ENCODE data around the gene ESR1.

DNA sequence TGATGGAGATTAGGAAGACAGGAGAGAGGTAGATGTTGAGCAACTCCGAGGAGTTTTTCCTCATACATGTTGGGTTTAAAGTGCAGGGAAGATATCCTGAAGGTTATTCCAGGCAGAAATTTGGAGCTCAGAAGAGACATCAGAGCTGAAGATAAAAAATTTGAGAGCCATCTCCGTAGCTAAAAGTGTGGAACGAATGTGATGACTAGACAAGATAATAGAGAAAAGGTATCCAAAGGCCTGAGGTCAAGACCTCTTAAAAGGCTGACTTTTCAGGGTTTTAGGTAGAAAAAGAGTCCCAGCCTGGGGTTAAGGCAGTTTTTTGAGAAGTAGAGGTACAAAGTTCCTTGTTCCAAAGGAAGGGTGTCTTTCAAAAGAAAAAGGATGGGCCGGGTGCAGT lies 214.8 kb downstream of the ESR1 start:
- TF ChIP-seq, protein P1, sequence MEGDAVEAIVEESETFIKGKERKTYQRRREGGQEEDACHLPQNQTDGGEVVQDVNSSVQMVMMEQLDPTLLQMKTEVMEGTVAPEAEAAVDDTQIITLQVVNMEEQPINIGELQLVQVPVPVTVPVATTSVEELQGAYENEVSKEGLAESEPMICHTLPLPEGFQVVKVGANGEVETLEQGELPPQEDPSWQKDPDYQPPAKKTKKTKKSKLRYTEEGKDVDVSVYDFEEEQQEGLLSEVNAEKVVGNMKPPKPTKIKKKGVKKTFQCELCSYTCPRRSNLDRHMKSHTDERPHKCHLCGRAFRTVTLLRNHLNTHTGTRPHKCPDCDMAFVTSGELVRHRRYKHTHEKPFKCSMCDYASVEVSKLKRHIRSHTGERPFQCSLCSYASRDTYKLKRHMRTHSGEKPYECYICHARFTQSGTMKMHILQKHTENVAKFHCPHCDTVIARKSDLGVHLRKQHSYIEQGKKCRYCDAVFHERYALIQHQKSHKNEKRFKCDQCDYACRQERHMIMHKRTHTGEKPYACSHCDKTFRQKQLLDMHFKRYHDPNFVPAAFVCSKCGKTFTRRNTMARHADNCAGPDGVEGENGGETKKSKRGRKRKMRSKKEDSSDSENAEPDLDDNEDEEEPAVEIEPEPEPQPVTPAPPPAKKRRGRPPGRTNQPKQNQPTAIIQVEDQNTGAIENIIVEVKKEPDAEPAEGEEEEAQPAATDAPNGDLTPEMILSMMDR (IDR thresholded peaks at IDR 0.05; ENCODE audit: low read length), result no peak
- TF ChIP-seq EZH2 (optimal IDR thresholded peaks at IDR 0.05; ENCODE audit: low read depth, low read length), result no peak
- TF ChIP-seq EZH2phosphoT487 (IDR thresholded peaks at IDR 0.05; ENCODE audit: low read length), result no peak

Data from MM.1S (cell line).